AG04450 (cell line): ENCODE results near the gene MYBBP1A. TPM values are rescaled to one million over a fixed set of nuclear protein-coding genes. Genes with fewer than 3 reads are reported as not detected.

Source experiments
- CTCF ChIA-PET: fragments of 300-600, 350-600 bp; formaldehyde crosslinking; extraction: SDS; loops from one replicate; lab custom pipeline; 2022; ENCODE audit warnings: antibody characterized with exemption, inconsistent platforms; lab: Charles Lee
- POLR2A ChIA-PET: fragments of 350-600 bp; formaldehyde crosslinking; extraction: SDS; loops from one replicate; lab custom pipeline; 2021; ENCODE audit warnings: antibody characterized with exemption, inconsistent platforms; lab: Yijun Ruan, JAX
- DNase-seq: peaks from one replicate; pipeline ENCODE4 v3.0.0-alpha.2; 2011; ENCODE audit warnings: low read depth, low spot score
- H3K27ac ChIP-seq: one replicate; pipeline ENCODE4 v1.5.1; 2012; ENCODE audit warnings: low read depth, low read length, control low read depth
- H3K27me3 ChIP-seq: one replicate; pipeline ENCODE4 v1.6.0; 2012; ENCODE audit warnings: low read length; ENCODE audit not compliant: control insufficient read depth, insufficient read depth
- H3K4me3 ChIP-seq: 2 replicates; pipeline ENCODE4 v1.5.1; 2011; ENCODE audit warnings: mild to moderate bottlenecking, low read depth, low read length, control low read depth
- H3K9me3 ChIP-seq: 2 replicates; pipeline ENCODE4 v1.5.1; 2012; ENCODE audit warnings: low read length; ENCODE audit not compliant: control insufficient read depth, insufficient read depth
- polyA plus RNA-seq: library from polyadenylated mRNA; depleted of rRNA; stranded (reverse); fragments of >200 nt; gene quantifications from 2 replicates; pipeline ENCODE4 v1.2.3, GENCODE V29; 2011
- TF ChIP-seq, protein P1 (sequence below): IDR thresholded peaks from 2 replicates; pipeline ENCODE4 v1.5.1; 2011; ENCODE audit warnings: low read depth, low read length, control low read depth, inconsistent platforms

Gene MYBBP1A
- polyA plus RNA-seq, 1 experiment: 12.5 TPM

DNA sequence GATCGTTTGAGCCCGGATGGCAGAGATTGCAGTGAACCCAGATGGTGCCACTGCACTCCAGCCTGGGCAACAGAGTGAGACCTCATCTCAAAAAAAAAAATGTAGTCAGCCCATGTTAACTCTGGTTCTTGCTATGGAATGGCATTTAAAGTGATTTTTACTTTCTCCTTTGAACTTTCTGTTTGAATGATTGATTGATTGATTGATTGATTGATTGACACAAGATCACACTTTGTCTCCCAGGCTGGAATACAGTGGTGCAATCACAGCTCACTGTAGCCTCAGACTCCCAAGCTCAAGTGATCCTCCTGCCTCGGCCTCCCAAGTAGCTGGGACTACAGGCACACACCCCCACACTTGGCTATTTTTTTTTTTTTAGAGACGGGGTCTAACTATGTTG, 46.1 kb upstream of the MYBBP1A start:
- Histone ChIP-seq H3K9me3 (no peaks in the 10 kb centered on the region; the same call in 1 of the 2 replicates), H3K27ac (no peak overlapping the region), H3K4me3 (no peak overlapping the region), H3K27me3 (peaks cover 40% of the 10 kb centered on the region)
- POLR2A ChIA-PET: no interaction called here
- DNase-seq: no peak
- CTCF ChIA-PET: interaction anchor here (3.6 kb wide), 1 partner anchor 35 kb away, joined by 21 read pairs; no protein-coding TSS in a partner anchor
- TF ChIP-seq, protein P1, sequence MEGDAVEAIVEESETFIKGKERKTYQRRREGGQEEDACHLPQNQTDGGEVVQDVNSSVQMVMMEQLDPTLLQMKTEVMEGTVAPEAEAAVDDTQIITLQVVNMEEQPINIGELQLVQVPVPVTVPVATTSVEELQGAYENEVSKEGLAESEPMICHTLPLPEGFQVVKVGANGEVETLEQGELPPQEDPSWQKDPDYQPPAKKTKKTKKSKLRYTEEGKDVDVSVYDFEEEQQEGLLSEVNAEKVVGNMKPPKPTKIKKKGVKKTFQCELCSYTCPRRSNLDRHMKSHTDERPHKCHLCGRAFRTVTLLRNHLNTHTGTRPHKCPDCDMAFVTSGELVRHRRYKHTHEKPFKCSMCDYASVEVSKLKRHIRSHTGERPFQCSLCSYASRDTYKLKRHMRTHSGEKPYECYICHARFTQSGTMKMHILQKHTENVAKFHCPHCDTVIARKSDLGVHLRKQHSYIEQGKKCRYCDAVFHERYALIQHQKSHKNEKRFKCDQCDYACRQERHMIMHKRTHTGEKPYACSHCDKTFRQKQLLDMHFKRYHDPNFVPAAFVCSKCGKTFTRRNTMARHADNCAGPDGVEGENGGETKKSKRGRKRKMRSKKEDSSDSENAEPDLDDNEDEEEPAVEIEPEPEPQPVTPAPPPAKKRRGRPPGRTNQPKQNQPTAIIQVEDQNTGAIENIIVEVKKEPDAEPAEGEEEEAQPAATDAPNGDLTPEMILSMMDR: no peak

DNA sequence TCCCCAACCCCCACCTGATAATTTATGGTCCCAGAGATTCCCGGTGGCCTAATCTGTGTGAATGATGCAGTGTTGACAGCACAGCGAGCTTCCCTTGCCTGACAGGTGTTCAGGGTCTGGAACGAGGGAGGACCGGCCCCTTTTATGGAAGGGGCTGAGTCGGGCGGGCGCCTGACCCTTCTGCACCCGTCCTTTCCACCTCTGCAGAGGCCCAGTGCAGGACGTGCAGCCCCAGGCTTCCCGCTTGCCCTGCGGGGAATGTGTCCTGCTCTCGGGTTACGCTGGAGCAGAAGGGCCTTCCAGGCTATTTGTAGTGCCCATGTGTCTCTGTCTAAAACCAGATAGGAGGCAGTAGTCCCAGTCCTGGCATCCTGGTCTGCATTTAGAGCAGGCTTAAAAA, 45.4 kb upstream of the MYBBP1A start:
- no peak overlapping the region for H3K27ac ChIP-seq
- peaks cover 40% of the 10 kb centered on the region for H3K27me3 ChIP-seq
- TF ChIP-seq, protein P1: no peak
- no peak for DNase-seq
- ChIA-PET POLR2A (no interaction called here), CTCF (interaction anchor here (3.6 kb wide), 1 partner anchor 34 kb away, joined by 21 read pairs; no protein-coding TSS in a partner anchor)
- H3K9me3 ChIP-seq: no peaks in the 10 kb centered on the region; the same call in 1 of the 2 replicates
- no peak overlapping the region for H3K4me3 ChIP-seq

DNA sequence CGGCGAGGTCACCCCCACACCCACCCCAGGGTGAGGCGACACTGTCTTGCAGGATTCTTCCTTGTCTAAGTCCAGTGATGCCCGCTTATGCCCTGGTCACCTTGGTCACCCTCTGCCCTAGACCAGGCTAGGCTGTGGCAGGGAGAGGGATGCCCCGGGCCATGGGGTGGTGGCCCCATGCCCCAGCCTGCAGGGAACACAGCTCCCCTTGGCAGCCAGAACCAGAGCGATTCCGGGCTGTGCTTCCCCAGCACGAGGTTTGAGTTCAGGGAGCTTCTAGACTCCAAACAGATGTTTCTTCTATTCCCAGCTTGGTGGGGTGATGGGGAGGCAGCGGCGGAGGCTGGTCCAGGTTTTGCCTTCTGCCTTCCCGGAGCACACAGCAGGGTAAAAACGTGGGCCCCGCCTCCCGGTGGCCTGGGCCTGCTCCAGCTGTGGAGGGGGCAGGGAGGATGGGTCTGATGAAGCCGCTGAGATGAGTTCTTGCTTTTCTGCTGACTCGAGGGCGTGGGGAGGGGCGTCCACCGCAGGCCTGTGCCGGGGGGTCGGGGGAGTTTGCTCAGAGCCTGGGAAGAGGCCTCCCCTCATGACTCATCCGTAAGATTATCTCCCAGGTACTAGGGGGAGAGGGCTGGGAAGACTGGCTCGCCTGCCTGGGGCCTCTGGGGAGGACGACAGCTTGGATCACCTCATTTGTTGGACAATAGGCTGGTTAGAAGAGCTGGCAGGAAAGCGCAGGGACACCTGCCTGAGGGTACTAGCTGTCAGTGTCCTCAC, 44.5 kb upstream of the MYBBP1A start:
- DNase-seq: no peak
- no peak overlapping the region for H3K4me3 ChIP-seq
- CTCF ChIA-PET: interaction anchor here (1.1 to 3.6 kb wide), 2 partner anchors 25 to 34 kb away, joined by 3 to 21 read pairs; no protein-coding TSS in a partner anchor
- no peaks in the 10 kb centered on the region; the same call in 1 of the 2 replicates for H3K9me3 ChIP-seq
- H3K27ac ChIP-seq: peak overlapping the region; percentile 39
- peaks cover 45% of the 10 kb centered on the region for H3K27me3 ChIP-seq
- TF ChIP-seq, protein P1: no peak
- POLR2A ChIA-PET: interaction anchor here (1.2 to 1.7 kb wide), 3 partner anchors 16 to 83 kb away, joined by 4 to 20 read pairs (median 6); no protein-coding TSS in a partner anchor

DNA sequence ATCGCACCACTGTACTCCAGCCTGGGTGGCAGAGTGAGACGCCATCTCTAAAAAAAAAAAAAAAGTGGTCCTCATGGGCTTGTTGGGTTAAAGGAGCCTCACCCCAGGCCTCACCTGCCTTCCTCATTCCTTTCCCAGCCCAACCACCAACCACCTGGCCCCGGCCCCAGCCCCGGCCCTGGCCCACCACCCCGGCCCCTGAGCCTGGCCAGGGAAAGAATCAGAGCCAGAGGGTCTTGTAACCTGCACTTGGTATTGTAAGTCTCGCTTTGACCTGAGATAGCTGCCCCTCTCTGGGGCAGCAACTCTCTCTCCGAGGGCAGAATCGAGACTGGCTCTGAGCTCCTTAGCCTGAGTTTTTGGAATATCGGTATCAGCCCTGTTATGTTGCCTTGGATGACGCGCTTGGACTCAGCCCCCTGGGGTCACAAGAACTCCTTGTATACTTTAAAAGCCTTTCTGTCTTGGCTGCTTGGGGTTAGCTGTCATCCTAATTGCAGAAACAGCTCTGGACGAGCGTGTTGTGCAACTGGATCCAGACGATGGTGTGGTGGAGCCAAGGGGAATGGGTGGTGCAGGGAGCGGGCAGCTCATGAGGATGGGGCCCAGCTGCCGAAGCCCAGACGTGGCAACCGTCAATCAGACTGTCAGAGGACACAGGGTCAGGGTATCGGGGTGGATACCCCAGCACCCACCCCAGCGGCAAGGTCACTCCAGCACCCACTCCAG, 43.8 kb upstream of the MYBBP1A start:
- Histone ChIP-seq H3K9me3 (no peaks in the 10 kb centered on the region; the same call in 1 of the 2 replicates), H3K4me3 (no peak overlapping the region), H3K27me3 (peaks cover 46% of the 10 kb centered on the region), H3K27ac (peak overlapping the region; percentile 39)
- TF ChIP-seq, protein P1: no peak
- ChIA-PET CTCF (interaction anchor here (0.6 to 3.6 kb wide), 3 partner anchors 26 to 1923 kb away, joined by 3 to 21 read pairs (median 3); no protein-coding TSS in a partner anchor), POLR2A (interaction anchor here (1.2 to 1.7 kb wide), 3 partner anchors 17 to 82 kb away, joined by 4 to 20 read pairs (median 6); no protein-coding TSS in a partner anchor)
- no peak for DNase-seq
